Panc1 (cell line): ENCODE results near the gene TRIM2. TPM values are rescaled to one million over a fixed set of nuclear protein-coding genes. Genes with fewer than 3 reads are reported as not detected.

Experiments
- ATAC-seq: fragments of 200-7000 bp; cut with Tn5 transposase; 2 replicates; pipeline ENCODE4 v1.9.1; 2020; ENCODE audit warnings: mild to moderate bottlenecking, moderate library complexity
- BruUV-seq: library from RNA; stranded (reverse); fragments of 400-500 nt; replicated peaks from 2 replicates; lab custom pipeline; 2021; lab: Mats Ljungman, UMichigan
- CTCF ChIA-PET: fragments of 300-600 bp; sonication (Branson Sonifier 250); formaldehyde crosslinking; loops from one replicate; lab custom pipeline; 2022; ENCODE audit warnings: antibody characterized with exemption; lab: Charles Lee
- POLR2A ChIA-PET: fragments of 300-600 bp; sonication (Branson Sonifier 250); formaldehyde crosslinking; loops from one replicate; lab custom pipeline; 2022; ENCODE audit warnings: antibody characterized with exemption; lab: Charles Lee
- DNase-seq: peaks from one replicate; pipeline ENCODE4 v3.0.0-alpha.2; 2010; ENCODE audit warnings: low read depth, low spot score
- H3K27ac ChIP-seq: 2 replicates; pipeline ENCODE4 v1.5.1; 2011; ENCODE audit warnings: mild to moderate bottlenecking, low read length, inconsistent platforms
- H3K27me3 ChIP-seq: fragments of 200-500 bp; sonication (Bioruptor generic); 2 replicates; pipeline ENCODE4 v1.6.0; 2014; ENCODE audit warnings: low read length, inconsistent platforms; ENCODE audit not compliant: control insufficient read depth, insufficient read depth
- H3K36me3 ChIP-seq: fragments of 200-500 bp; sonication (Bioruptor generic); 2 replicates; pipeline ENCODE4 v1.5.1; 2014; ENCODE audit warnings: inconsistent platforms, mild to moderate bottlenecking, low read length, moderate library complexity; ENCODE audit not compliant: control insufficient read depth, insufficient read depth
- H3K4me1 ChIP-seq: 2 replicates; pipeline ENCODE4 v1.5.1; 2011; ENCODE audit warnings: inconsistent platforms, mild to moderate bottlenecking, low read length, moderate library complexity; ENCODE audit not compliant: control insufficient read depth, insufficient read depth
- H3K4me3 ChIP-seq, 2 experiments: 2 replicates each; pipeline ENCODE4 v1.5.1; 2011 to 2012; ENCODE audit warnings: low read depth in 2 of 2, low read length in 2 of 2, mild to moderate bottlenecking in 2 of 2, inconsistent platforms in 1 of 2, moderate library complexity in 1 of 2
- H3K9me3 ChIP-seq: fragments of 200-500 bp; sonication (Bioruptor generic); 2 replicates; pipeline ENCODE4 v1.5.1; 2014; ENCODE audit warnings: low read depth, mild to moderate bottlenecking, inconsistent platforms, low read length, moderate library complexity; ENCODE audit not compliant: control insufficient read depth, insufficient read depth
- POLR2AphosphoS5 ChIP-seq: IDR thresholded peaks from 2 replicates; pipeline ENCODE4 v1.6.1; 2012; ENCODE audit warnings: mild to moderate bottlenecking, low read depth, low read length, moderate library complexity
- REST ChIP-seq, 2 experiments: IDR thresholded peaks; 2 replicates each; pipeline ENCODE4 v1.6.1; 2011 to 2012; ENCODE audit warnings: low read depth in 2 of 2, control low read depth in 1 of 2, low read length in 1 of 2, mild to moderate bottlenecking in 1 of 2, moderate library complexity in 1 of 2; ENCODE audit not compliant: insufficient read depth in 1 of 2
- SIN3A ChIP-seq: IDR thresholded peaks from 2 replicates; pipeline ENCODE4 v1.6.1; 2012; ENCODE audit warnings: low read depth, mild to moderate bottlenecking, low read length, moderate library complexity, borderline replicate concordance; ENCODE audit not compliant: insufficient read depth
- TCF7L2 ChIP-seq: IDR thresholded peaks from 2 replicates; pipeline ENCODE4 v1.6.1; 2011; ENCODE audit warnings: mild to moderate bottlenecking, low read depth, low read length, inconsistent platforms
- in situ Hi-C: cut with HindIII; loops from 2 replicates; pipeline ENCODE4 v1.10.0; 2016; ENCODE audit warnings: low sequenced_read_pairs, low pct_unique_long_range_greater_than_20kb
- intact Hi-C: fragments of 100-400 bp; cut with micrococcal nuclease; formaldehyde crosslinking; loops from one replicate; pipeline ENCODE4 v1.10.0; 2022; ENCODE audit not compliant: unreplicated experiment
- total RNA-seq: library from RNA; stranded (reverse); gene quantifications from one replicate; pipeline ENCODE4 v1.2.1, GENCODE V29; 2021; ENCODE audit not compliant: unreplicated experiment
- TF ChIP-seq, protein P1 (sequence below): fragments of 450-650 bp; IDR thresholded peaks from 2 replicates; pipeline ENCODE4 v1.5.1; 2017; ENCODE audit warnings: mild to moderate bottlenecking

TRIM2 gene
- total RNA-seq, 1 experiment from 2014 or later = 18.9 TPM

DNA sequence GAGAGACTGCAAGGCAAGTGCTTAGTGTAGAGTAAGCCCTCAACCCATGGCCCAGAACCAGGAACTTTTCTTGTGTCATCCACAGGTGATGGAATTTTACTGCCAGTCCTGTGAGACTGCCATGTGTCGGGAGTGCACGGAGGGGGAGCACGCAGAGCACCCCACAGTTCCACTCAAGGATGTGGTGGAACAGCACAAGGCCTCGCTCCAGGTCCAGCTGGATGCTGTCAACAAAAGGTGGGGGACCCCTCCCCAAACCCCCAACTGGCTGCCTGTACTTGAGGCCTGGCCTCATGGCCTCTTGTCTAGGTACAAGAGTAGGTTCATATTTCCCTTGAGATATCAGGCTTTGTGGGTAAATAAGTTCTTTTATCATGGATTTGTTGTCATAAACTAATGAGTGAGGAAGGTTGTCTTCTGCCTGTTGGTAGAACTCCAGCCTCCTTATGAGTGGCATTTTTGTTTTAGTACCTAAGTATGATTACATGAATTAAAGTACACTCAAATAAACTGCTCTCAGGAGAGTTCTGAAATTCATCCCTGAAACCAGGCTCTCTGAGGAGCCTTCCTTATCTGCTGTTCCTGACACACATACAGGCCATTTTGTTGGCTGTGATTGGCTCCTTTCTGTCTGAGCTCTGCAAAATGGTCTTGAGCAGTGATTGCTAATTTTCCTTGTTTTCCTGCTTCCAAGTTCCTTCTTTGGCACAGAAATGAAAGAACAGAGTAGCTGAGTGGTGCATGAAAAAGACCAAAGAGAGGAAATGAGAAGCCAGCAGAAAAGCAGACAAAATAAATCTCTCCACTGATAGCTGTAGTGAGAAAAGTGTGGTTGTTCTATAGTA, 88.9 kb downstream of the TRIM2 start:
- in situ Hi-C loops = no loop called here
- H3K27me3 ChIP-seq = no peaks in the 10 kb centered on the region
- ATAC-seq (no peak), DNase-seq (no peak)
- ChIA-PET CTCF (no interaction called here), POLR2A (no interaction called here)
- no peak overlapping the region for H3K27ac ChIP-seq
- TF ChIP-seq SIN3A (no peak), REST (IDR thresholded peaks at IDR 0.05; ENCODE audit: insufficient read depth in 1 of 2, low read depth in 2 of 2, low read length in 1 of 2) (no peak), TCF7L2 (no peak), POLR2AphosphoS5 (no peak)
- TF ChIP-seq, protein P1, sequence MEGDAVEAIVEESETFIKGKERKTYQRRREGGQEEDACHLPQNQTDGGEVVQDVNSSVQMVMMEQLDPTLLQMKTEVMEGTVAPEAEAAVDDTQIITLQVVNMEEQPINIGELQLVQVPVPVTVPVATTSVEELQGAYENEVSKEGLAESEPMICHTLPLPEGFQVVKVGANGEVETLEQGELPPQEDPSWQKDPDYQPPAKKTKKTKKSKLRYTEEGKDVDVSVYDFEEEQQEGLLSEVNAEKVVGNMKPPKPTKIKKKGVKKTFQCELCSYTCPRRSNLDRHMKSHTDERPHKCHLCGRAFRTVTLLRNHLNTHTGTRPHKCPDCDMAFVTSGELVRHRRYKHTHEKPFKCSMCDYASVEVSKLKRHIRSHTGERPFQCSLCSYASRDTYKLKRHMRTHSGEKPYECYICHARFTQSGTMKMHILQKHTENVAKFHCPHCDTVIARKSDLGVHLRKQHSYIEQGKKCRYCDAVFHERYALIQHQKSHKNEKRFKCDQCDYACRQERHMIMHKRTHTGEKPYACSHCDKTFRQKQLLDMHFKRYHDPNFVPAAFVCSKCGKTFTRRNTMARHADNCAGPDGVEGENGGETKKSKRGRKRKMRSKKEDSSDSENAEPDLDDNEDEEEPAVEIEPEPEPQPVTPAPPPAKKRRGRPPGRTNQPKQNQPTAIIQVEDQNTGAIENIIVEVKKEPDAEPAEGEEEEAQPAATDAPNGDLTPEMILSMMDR = no peak
- H3K9me3 ChIP-seq = no peaks in the 10 kb centered on the region
- no peaks in the 10 kb centered on the region for H3K36me3 ChIP-seq
- no peak overlapping the region for H3K4me3 ChIP-seq
- no TSS peak for BruUV-seq
- intact Hi-C loops = no loop called here
- no peaks in the 10 kb centered on the region for H3K4me1 ChIP-seq

DNA sequence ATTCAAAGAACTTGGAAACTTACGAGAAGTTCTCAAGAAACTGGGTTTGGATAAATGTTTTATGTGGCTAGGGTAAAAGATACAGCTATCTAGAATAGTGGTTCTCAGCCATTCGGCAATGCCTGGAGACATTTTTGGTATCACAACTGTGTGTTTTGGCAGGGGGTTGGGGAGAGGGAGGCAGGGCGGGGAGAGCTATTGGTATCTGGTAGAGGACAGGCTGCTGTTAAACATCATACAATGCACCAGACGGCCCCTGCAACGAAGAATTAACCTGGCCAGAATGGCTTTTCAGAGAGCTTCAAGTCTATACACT, 89.5 kb downstream of the TRIM2 start:
- H3K36me3 ChIP-seq = no peaks in the 10 kb centered on the region
- no peaks in the 10 kb centered on the region for H3K4me1 ChIP-seq
- TF ChIP-seq REST (IDR thresholded peaks at IDR 0.05; ENCODE audit: insufficient read depth in 1 of 2, low read depth in 2 of 2, low read length in 1 of 2) (no peak), SIN3A (no peak), POLR2AphosphoS5 (no peak), TCF7L2 (no peak)
- TF ChIP-seq, protein P1 = no peak
- intact Hi-C loops (no loop called here), in situ Hi-C loops (no loop called here)
- DNase-seq = no peak
- ChIA-PET POLR2A (no interaction called here), CTCF (no interaction called here)
- no TSS peak for BruUV-seq
- H3K9me3 ChIP-seq = no peaks in the 10 kb centered on the region
- H3K4me3 ChIP-seq = no peak overlapping the region
- H3K27me3 ChIP-seq = no peaks in the 10 kb centered on the region
- H3K27ac ChIP-seq = no peak overlapping the region
- ATAC-seq = no peak
